Erythroblast (primary cell): Measurements from ENCODE around the gene LRRC59.

Experiments used
- GATA1 ChIP-seq: IDR thresholded peaks from 2 replicates; pipeline ENCODE4 v1.6.1; 2011; ENCODE audit warnings: low read depth, mild to moderate bottlenecking, control low read depth, low read length, moderate library complexity
- POLR2A ChIP-seq: IDR thresholded peaks from 2 replicates; pipeline ENCODE4 v1.6.1; 2011; ENCODE audit warnings: mild to moderate bottlenecking, low read length

GRCh38 chr17:50429793-50430192 lies 32.5 kb upstream of the LRRC59 start:
- no peak for TF ChIP-seq POLR2A
- TF ChIP-seq GATA1: no peak
